Testis (tissue), 2 donors: ENCODE measurements around the gene CNTN5.

Experiments used
- POLR2A ChIP-seq: fragments of 450-650 bp; IDR thresholded peaks from one replicate; pipeline ENCODE4 v1.6.1; 2017; ENCODE audit warnings: antibody characterized with exemption, mild to moderate bottlenecking, moderate library complexity
- TF ChIP-seq, protein P1 (sequence below), 3 experiments: fragments of 450-650 bp in 2 of 3; fragments of 200-600 bp in 1 of 3; sonication (generic) in 1 of 3; IDR thresholded peaks; one replicate each; pipeline ENCODE4 v1.5.1; 2016 to 2019; ENCODE audit warnings: antibody characterized with exemption in 3 of 3, mild to moderate bottlenecking in 2 of 3, moderate library complexity in 1 of 3

DNA sequence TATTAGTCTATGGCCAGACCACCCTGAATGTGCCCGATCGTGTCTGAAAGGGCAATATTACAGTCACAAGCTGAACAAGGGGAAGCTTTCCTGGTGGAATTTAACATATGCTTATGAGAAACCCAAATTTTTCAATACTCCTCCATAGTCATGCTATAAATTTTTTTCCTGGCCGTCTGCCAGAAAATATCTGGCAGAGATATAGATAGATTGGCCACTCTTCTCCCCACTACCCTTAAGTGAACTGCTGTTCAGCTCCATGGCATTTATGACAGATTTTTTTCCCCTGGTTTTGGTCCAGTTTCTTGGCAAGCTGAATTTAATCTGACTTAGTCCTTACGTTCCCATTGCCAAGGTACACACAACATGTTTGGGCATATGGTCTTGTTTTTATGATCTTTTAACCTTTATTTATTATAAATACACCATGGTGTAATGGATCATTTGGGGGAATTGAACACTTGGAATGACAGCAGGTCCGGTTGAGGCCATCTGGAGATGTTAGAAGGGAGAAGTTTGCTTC, 328.5 kb downstream of the CNTN5 start:
- TF ChIP-seq, protein P1, sequence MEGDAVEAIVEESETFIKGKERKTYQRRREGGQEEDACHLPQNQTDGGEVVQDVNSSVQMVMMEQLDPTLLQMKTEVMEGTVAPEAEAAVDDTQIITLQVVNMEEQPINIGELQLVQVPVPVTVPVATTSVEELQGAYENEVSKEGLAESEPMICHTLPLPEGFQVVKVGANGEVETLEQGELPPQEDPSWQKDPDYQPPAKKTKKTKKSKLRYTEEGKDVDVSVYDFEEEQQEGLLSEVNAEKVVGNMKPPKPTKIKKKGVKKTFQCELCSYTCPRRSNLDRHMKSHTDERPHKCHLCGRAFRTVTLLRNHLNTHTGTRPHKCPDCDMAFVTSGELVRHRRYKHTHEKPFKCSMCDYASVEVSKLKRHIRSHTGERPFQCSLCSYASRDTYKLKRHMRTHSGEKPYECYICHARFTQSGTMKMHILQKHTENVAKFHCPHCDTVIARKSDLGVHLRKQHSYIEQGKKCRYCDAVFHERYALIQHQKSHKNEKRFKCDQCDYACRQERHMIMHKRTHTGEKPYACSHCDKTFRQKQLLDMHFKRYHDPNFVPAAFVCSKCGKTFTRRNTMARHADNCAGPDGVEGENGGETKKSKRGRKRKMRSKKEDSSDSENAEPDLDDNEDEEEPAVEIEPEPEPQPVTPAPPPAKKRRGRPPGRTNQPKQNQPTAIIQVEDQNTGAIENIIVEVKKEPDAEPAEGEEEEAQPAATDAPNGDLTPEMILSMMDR (IDR thresholded peaks at IDR 0.05), result no peak
- no peak for TF ChIP-seq POLR2A
